A673 (cell line): ENCODE results near the gene ABCB8. TPM values are rescaled to one million over a fixed set of nuclear protein-coding genes. Genes with fewer than 3 reads are reported as not detected.

ENCODE experiments used
- BruUV-seq: library from RNA; stranded (reverse); fragments of 400-500 nt; replicated peaks from 2 replicates; lab custom pipeline; 2021; lab: Mats Ljungman, UMichigan
- CTCF ChIA-PET: fragments of 300-600 bp; sonication (Branson Sonifier 250); formaldehyde crosslinking; loops from one replicate; lab custom pipeline; 2022; ENCODE audit warnings: antibody characterized with exemption; lab: Charles Lee
- POLR2A ChIA-PET: fragments of 300-600 bp; sonication (Branson Sonifier 250); formaldehyde crosslinking; loops from one replicate; lab custom pipeline; 2022; ENCODE audit warnings: antibody characterized with exemption; ENCODE audit not compliant: low non-redundant PET; lab: Charles Lee
- DNase-seq: peaks from one replicate; pipeline ENCODE4 v3.0.0-alpha.2; 2015; ENCODE audit warnings: low spot score
- H3K27ac ChIP-seq: fragments of 200-600 bp; sonication (generic); 2 replicates; pipeline ENCODE4 v1.5.1; 2016; ENCODE audit warnings: mixed run types, low read depth, mild to moderate bottlenecking, mixed read lengths, antibody characterized with exemption, low read length; ENCODE audit not compliant: poor library complexity, severe bottlenecking
- H3K27me3 ChIP-seq: fragments of 200-600 bp; sonication (generic); replicated peaks from 2 replicates; pipeline ENCODE4 v1.6.1; 2017; ENCODE audit warnings: mixed run types, low read depth, mild to moderate bottlenecking, mixed read lengths, antibody characterized with exemption, low read length; ENCODE audit not compliant: insufficient read depth, poor library complexity
- H3K36me3 ChIP-seq: fragments of 200-600 bp; sonication (generic); 2 replicates; pipeline ENCODE4 v1.6.1; 2016; ENCODE audit warnings: mixed run types, mild to moderate bottlenecking, mixed read lengths, antibody characterized with exemption, low read length; ENCODE audit not compliant: insufficient read depth, poor library complexity, severe bottlenecking
- H3K4me1 ChIP-seq: fragments of 200-600 bp; sonication (generic); 2 replicates; pipeline ENCODE4 v1.6.1; 2017; ENCODE audit warnings: mixed run types, mild to moderate bottlenecking, mixed read lengths, antibody characterized with exemption, low read length; ENCODE audit not compliant: insufficient read depth, poor library complexity, severe bottlenecking
- H3K4me3 ChIP-seq: fragments of 200-600 bp; sonication (generic); 2 replicates; pipeline ENCODE4 v1.5.1; 2016; ENCODE audit warnings: low read depth, mixed run types, mild to moderate bottlenecking, mixed read lengths, low read length; ENCODE audit not compliant: poor library complexity, severe bottlenecking
- H3K9me3 ChIP-seq: fragments of 200-600 bp; sonication (generic); 2 replicates; pipeline ENCODE4 v1.6.1; 2016; ENCODE audit warnings: mixed run types, low read depth, mild to moderate bottlenecking, mixed read lengths, antibody characterized with exemption, low read length; ENCODE audit not compliant: poor library complexity, severe bottlenecking
- EZH2 ChIP-seq: fragments of 200-600 bp; sonication (generic); IDR thresholded peaks from 2 replicates; pipeline ENCODE4 v1.6.1; 2017; ENCODE audit warnings: borderline replicate concordance, low read depth, mild to moderate bottlenecking, mixed read lengths, antibody characterized with exemption, low read length; ENCODE audit not compliant: poor library complexity, severe bottlenecking
- intact Hi-C: fragments of 100-400 bp; cut with micrococcal nuclease; formaldehyde crosslinking; loops from one replicate; pipeline ENCODE4 v1.10.0; 2022; ENCODE audit not compliant: unreplicated experiment
- total RNA-seq: library from RNA; stranded (reverse); gene quantifications from 2 replicates; pipeline ENCODE4 v1.2.3, GENCODE V29; 2021
- TF ChIP-seq, protein P1 (sequence below): fragments of 300-800, 200-600 bp; sonication (generic); conservative IDR thresholded peaks from 2 replicates; pipeline ENCODE4 v1.5.1; 2017; ENCODE audit warnings: low read depth, mild to moderate bottlenecking, antibody characterized with exemption, low read length, moderate library complexity, mixed read lengths

The ABCB8 gene
- total RNA-seq, 1 experiment from 2014 or later = 50.9 TPM

DNA sequence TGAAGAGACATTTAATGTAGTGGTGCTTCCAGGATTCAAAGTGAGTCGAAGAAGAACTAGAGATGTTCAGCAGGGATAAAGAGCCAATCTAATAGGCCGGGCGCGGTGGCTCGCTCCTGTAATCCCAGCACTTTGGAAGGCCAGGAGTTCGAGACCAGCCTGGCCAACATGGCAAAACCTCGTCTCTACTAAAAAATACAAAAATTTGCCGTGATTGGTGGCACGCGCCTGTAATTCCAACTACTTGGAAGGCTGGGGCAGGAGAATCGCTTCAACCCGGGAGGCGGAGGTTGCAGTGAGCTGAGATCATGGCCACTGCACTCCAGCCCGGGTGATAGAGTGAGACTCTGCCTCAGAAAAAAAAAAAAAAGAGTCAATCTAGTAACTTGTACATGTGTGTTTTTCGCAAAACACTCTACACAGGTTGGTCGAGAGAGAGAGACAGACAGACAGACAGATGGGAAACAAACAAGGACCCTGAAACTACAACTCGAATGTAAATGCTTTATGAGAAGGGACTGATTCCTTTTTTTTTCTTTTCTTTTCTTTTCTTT is 775 bp downstream of the ABCB8 start:
- Histone ChIP-seq H3K4me3 (peak overlapping the region; percentile 62), H3K4me1 (no peaks in the 10 kb centered on the region), H3K36me3 (no peaks in the 10 kb centered on the region), H3K27ac (peak overlapping the region; percentile 57), H3K27me3 (no peaks in the 10 kb centered on the region), H3K9me3 (no peaks in the 10 kb centered on the region)
- no peak for DNase-seq
- ChIA-PET CTCF (interaction anchor here (1.4 to 1.5 kb wide), 3 partner anchors 10 to 95 kb away, joined by 3 to 5 read pairs (median 4); no protein-coding TSS in a partner anchor), POLR2A (no interaction called here)
- intact Hi-C loops = loop anchor here (2.0 kb wide), 1 partner anchor 30 kb away; the partner anchor contains the start of gene SLC4A2
- TF ChIP-seq, protein P1, sequence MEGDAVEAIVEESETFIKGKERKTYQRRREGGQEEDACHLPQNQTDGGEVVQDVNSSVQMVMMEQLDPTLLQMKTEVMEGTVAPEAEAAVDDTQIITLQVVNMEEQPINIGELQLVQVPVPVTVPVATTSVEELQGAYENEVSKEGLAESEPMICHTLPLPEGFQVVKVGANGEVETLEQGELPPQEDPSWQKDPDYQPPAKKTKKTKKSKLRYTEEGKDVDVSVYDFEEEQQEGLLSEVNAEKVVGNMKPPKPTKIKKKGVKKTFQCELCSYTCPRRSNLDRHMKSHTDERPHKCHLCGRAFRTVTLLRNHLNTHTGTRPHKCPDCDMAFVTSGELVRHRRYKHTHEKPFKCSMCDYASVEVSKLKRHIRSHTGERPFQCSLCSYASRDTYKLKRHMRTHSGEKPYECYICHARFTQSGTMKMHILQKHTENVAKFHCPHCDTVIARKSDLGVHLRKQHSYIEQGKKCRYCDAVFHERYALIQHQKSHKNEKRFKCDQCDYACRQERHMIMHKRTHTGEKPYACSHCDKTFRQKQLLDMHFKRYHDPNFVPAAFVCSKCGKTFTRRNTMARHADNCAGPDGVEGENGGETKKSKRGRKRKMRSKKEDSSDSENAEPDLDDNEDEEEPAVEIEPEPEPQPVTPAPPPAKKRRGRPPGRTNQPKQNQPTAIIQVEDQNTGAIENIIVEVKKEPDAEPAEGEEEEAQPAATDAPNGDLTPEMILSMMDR = no peak
- TF ChIP-seq EZH2 = no peak
- BruUV-seq = no TSS peak

DNA sequence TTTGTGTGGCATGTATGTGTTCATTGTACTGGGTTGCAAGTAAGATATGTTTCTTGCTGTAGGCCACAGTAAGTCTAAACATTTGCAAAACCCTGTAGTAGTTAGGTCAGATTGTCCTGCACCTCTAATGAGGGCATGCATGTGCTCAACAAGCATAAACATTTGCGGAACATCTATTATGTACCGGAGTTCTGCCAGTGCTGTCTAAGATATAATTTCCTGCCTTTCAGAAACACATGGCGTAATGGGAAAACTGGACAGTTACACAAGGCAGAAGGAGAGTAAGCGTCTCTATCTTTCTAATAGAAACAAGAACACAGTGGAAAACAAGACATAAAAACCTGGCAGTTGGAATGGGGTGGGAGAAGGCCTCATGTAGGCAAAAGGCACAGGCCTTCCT is 2.8 kb downstream of the ABCB8 start:
- POLR2A ChIA-PET = no interaction called here
- Histone ChIP-seq H3K36me3 (peaks cover 4% of the 10 kb centered on the region), H3K27ac (no peak overlapping the region), H3K4me3 (no peak overlapping the region), H3K27me3 (no peaks in the 10 kb centered on the region), H3K4me1 (no peaks in the 10 kb centered on the region), H3K9me3 (no peaks in the 10 kb centered on the region)
- CTCF ChIA-PET = no interaction called here
- DNase-seq = no peak
- TF ChIP-seq EZH2 = no peak
- TF ChIP-seq, protein P1 = no peak
- TSS peak; percentile 17 for BruUV-seq
- intact Hi-C loops = no loop called here

DNA sequence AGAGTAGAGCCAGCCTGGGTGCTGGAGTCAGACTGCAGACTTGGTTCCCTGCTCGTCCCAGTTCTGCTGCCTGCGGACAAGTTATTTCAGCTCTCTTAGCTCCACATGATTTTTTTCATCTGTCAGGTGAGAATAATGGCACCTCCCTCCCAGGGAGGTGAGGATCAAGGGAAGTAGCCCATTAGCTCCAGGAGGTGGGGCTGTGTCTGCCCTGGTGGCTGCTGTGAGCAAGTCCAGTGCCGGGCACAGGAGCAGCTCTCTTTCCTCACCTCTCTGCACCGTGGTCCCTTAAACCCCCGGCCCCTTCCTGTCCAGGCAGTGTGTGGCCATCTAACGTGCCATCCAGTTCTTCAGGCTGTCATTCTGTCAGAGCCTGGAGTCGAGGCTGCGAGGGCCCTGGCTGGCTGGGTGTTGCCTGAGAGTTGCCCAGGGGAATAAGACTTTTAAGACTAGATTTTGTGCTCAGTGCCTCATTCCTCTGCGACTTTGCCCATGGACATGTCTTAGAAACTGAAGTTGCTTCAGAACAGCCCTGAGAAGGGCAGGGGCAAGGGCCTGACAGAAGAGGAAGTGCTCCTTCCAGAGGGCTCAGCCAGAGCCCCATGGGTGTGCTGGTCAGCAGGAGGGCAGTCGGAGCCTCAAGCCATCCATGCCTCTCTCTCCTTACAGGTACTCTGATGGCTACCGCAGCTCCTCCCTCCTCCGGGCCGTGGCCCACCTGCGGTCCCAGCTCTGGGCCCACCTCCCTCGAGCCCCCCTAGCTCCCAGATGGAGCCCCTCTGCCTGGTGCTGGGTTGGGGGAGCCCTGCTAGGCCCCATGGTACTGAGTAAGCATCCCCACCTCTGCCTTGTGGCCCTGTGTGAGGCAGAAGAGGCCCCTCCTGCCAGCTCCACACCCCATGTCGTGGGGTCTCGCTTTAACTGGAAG is 5.0 kb downstream of the ABCB8 start:
- no peak overlapping the region for H3K27ac ChIP-seq
- no peaks in the 10 kb centered on the region for H3K27me3 ChIP-seq
- TF ChIP-seq, protein P1 = no peak
- TF ChIP-seq EZH2 = no peak
- intact Hi-C loops = no loop called here
- H3K4me3 ChIP-seq = no peak overlapping the region
- DNase-seq = no peak
- CTCF ChIA-PET = interaction anchor here (1.1 kb wide), 1 partner anchor 15 kb away, joined by 3 read pairs; no protein-coding TSS in a partner anchor
- POLR2A ChIA-PET = no interaction called here
- no peaks in the 10 kb centered on the region for H3K4me1 ChIP-seq
- no TSS peak for BruUV-seq
- peaks cover 4% of the 10 kb centered on the region for H3K36me3 ChIP-seq
- no peaks in the 10 kb centered on the region for H3K9me3 ChIP-seq
